ENCODE measurements around the gene KCNQ2. TPM values are rescaled to one million over a fixed set of nuclear protein-coding genes. Genes with fewer than 3 reads are reported as not detected.

The KCNQ2 gene
- total RNA-seq, 1 experiment from 2014 or later, result not detected

GRCh38 chr20:63400486-63401210 lies 71.8 kb downstream of the KCNQ2 start:
- intact Hi-C loops (cut with micrococcal nuclease), result no loop called here
- H3K27me3 Mint-ChIP-seq (ENCODE audit: insufficient read depth, unreplicated experiment), result peaks cover 57% of the 10 kb centered on the region
- TF ChIP-seq, protein P1, sequence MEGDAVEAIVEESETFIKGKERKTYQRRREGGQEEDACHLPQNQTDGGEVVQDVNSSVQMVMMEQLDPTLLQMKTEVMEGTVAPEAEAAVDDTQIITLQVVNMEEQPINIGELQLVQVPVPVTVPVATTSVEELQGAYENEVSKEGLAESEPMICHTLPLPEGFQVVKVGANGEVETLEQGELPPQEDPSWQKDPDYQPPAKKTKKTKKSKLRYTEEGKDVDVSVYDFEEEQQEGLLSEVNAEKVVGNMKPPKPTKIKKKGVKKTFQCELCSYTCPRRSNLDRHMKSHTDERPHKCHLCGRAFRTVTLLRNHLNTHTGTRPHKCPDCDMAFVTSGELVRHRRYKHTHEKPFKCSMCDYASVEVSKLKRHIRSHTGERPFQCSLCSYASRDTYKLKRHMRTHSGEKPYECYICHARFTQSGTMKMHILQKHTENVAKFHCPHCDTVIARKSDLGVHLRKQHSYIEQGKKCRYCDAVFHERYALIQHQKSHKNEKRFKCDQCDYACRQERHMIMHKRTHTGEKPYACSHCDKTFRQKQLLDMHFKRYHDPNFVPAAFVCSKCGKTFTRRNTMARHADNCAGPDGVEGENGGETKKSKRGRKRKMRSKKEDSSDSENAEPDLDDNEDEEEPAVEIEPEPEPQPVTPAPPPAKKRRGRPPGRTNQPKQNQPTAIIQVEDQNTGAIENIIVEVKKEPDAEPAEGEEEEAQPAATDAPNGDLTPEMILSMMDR (IDR thresholded peaks at IDR 0.05; ENCODE audit: unreplicated experiment), result no peak
- ChIA-PET CTCF (no interaction called here), POLR2A (no interaction called here)
- H3K36me3 Mint-ChIP-seq (ENCODE audit: insufficient read depth, unreplicated experiment), result no peaks in the 10 kb centered on the region
- BruUV-seq (replicated peaks), result no TSS peak
- no peaks in the 10 kb centered on the region for H3K4me1 Mint-ChIP-seq (ENCODE audit: insufficient read depth, unreplicated experiment)
- no peaks in the 10 kb centered on the region for H3K9me3 Mint-ChIP-seq (ENCODE audit: unreplicated experiment)
- H3K27ac Mint-ChIP-seq (ENCODE audit: low read depth, unreplicated experiment), result no peak overlapping the region
- DNase-seq (ENCODE audit: unreplicated experiment), result no peak
- no peak overlapping the region for H3K4me3 Mint-ChIP-seq (ENCODE audit: unreplicated experiment)

- Mint-ChIP-seq H3K4me1 (ENCODE audit: insufficient read depth, unreplicated experiment) (no peaks in the 10 kb centered on the region), H3K36me3 (ENCODE audit: insufficient read depth, unreplicated experiment) (no peaks in the 10 kb centered on the region), H3K27me3 (ENCODE audit: insufficient read depth, unreplicated experiment) (peaks cover 65% of the 10 kb centered on the region), H3K4me3 (ENCODE audit: unreplicated experiment) (no peak overlapping the region), H3K9me3 (ENCODE audit: unreplicated experiment) (no peaks in the 10 kb centered on the region), H3K27ac (ENCODE audit: low read depth, unreplicated experiment) (no peak overlapping the region)
- ChIA-PET POLR2A (no interaction called here), CTCF (no interaction called here)
- intact Hi-C loops (cut with micrococcal nuclease), result no loop called here
- TF ChIP-seq, protein P1 (IDR thresholded peaks at IDR 0.05; ENCODE audit: unreplicated experiment), result no peak
- no TSS peak for BruUV-seq (replicated peaks)
- DNase-seq (ENCODE audit: unreplicated experiment), result no peak
Measured at GRCh38 chr20:63399596-63400375, 72.7 kb downstream of the KCNQ2 start.

DNA sequence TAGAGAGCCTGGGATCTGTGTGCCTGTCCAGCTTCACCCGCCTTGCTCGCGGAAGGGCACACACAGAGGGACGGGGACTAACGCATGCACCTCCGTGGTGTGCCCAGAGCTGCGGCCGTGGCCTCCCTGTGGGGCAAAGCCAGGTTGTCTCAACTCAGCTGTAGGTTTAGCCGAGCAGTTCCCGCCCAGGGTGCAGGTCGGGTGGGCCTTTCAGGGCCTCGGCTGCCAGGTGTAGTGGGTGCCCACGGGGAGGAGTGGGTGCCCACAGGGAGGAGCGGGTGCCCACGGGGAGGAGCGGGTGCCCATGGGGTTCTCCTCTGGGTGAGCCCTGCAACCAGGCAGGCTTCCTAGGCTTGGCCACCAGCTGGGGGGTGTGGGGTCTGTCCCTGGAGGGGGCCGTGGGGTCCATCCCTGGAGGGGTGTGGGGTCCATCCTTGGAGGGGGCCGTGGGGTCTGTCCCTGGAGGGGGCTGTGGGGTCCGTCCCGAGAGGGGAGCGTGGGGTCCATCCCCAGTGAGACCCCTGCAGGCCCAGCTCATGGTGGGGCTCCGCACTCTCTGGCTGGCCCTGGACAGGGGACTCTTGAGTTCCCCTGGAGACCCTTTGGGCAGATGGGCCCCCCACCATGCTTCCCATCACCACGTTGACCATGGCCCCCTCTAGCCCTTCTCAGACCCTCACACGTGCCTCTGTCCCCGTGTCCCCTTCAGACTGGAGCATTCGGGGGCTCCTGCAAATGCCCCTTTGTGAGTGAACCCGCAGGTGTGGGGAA lies 73.5 kb downstream of the KCNQ2 start:
- Mint-ChIP-seq H3K4me3 (ENCODE audit: unreplicated experiment) (no peak overlapping the region), H3K27ac (ENCODE audit: low read depth, unreplicated experiment) (no peak overlapping the region), H3K27me3 (ENCODE audit: insufficient read depth, unreplicated experiment) (peaks cover 73% of the 10 kb centered on the region), H3K4me1 (ENCODE audit: insufficient read depth, unreplicated experiment) (no peaks in the 10 kb centered on the region), H3K9me3 (ENCODE audit: unreplicated experiment) (no peaks in the 10 kb centered on the region), H3K36me3 (ENCODE audit: insufficient read depth, unreplicated experiment) (no peaks in the 10 kb centered on the region)
- no peak for DNase-seq (ENCODE audit: unreplicated experiment)
- ChIA-PET CTCF (no interaction called here), POLR2A (no interaction called here)
- intact Hi-C loops (cut with micrococcal nuclease), result no loop called here
- TF ChIP-seq, protein P1 (IDR thresholded peaks at IDR 0.05; ENCODE audit: unreplicated experiment), result no peak
- no TSS peak for BruUV-seq (replicated peaks)

DNA sequence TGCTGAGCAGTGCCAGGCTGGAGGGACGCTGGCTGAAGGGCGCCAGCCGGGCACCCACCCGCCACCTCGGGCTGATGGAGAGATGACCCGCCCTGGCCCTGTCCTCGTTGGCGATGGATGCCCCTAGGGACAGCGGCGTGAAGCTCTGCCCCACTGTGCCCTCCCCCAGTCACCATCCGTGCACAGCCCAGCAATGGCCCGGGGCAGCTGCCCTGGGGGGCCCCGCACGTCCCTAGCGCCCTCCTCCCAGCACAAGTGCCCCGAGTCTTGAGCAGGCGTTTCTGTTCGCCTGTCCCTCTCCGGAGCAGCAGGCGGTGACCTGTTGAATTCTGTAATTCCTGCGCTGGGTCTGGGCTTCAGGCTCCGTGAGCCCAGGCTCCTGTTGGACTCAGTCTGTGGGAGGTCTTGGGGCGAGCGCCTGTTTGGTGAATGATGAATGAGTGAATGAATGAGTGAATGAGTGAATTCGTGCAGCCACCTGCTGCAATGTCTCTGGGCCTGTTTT lies 74.5 kb downstream of the KCNQ2 start:
- intact Hi-C loops (cut with micrococcal nuclease), result no loop called here
- H3K4me1 Mint-ChIP-seq (ENCODE audit: insufficient read depth, unreplicated experiment), result no peaks in the 10 kb centered on the region
- ChIA-PET POLR2A (no interaction called here), CTCF (no interaction called here)
- no TSS peak for BruUV-seq (replicated peaks)
- peaks cover 73% of the 10 kb centered on the region for H3K27me3 Mint-ChIP-seq (ENCODE audit: insufficient read depth, unreplicated experiment)
- H3K9me3 Mint-ChIP-seq (ENCODE audit: unreplicated experiment), result no peaks in the 10 kb centered on the region
- no peaks in the 10 kb centered on the region for H3K36me3 Mint-ChIP-seq (ENCODE audit: insufficient read depth, unreplicated experiment)
- no peak overlapping the region for H3K27ac Mint-ChIP-seq (ENCODE audit: low read depth, unreplicated experiment)
- DNase-seq (ENCODE audit: unreplicated experiment), result no peak
- H3K4me3 Mint-ChIP-seq (ENCODE audit: unreplicated experiment), result no peak overlapping the region
- TF ChIP-seq, protein P1 (IDR thresholded peaks at IDR 0.05; ENCODE audit: unreplicated experiment), result no peak
